Measurements from ENCODE around the gene FARS2. TPM values are rescaled to one million over a fixed set of nuclear protein-coding genes. Genes with fewer than 3 reads are reported as not detected.

FARS2 gene
- total RNA-seq, 1 donor from 2014 or later = 11.8 TPM

GRCh38 chr6:5373430-5373829 lies 112.1 kb downstream of the FARS2 start:
- no peak overlapping the region for H3K4me3 Mint-ChIP-seq (ENCODE audit: unreplicated experiment)
- no peaks in the 10 kb centered on the region for H3K27me3 Mint-ChIP-seq (ENCODE audit: low read depth)
- H3K4me1 Mint-ChIP-seq (ENCODE audit: low read depth) = no peaks in the 10 kb centered on the region
- peaks cover 5% of the 10 kb centered on the region for H3K36me3 Mint-ChIP-seq (ENCODE audit: low read depth)
- TF ChIP-seq CTCF (IDR thresholded peaks at IDR 0.05) = no peak
- no peak for DNase-seq (ENCODE audit: low spot score)
- no peaks in the 10 kb centered on the region for H3K9me3 Mint-ChIP-seq (ENCODE audit: low read depth)
- H3K27ac Mint-ChIP-seq (ENCODE audit: unreplicated experiment) = no peak overlapping the region

GRCh38 chr6:5378331-5378730 lies 117.0 kb downstream of the FARS2 start:
- H3K4me1 Mint-ChIP-seq (ENCODE audit: low read depth) = no peaks in the 10 kb centered on the region
- H3K9me3 Mint-ChIP-seq (ENCODE audit: low read depth) = peaks cover 4% of the 10 kb centered on the region
- H3K36me3 Mint-ChIP-seq (ENCODE audit: low read depth) = no peaks in the 10 kb centered on the region
- DNase-seq (ENCODE audit: low spot score) = no peak
- no peak for TF ChIP-seq CTCF (IDR thresholded peaks at IDR 0.05)
- H3K4me3 Mint-ChIP-seq (ENCODE audit: unreplicated experiment) = no peak overlapping the region
- no peak overlapping the region for H3K27ac Mint-ChIP-seq (ENCODE audit: unreplicated experiment)
- H3K27me3 Mint-ChIP-seq (ENCODE audit: low read depth) = no peaks in the 10 kb centered on the region

GRCh38 chr6:5379647-5380242 lies 118.4 kb downstream of the FARS2 start:
- H3K4me1 Mint-ChIP-seq (ENCODE audit: low read depth) = no peaks in the 10 kb centered on the region
- peak; percentile 69 for TF ChIP-seq CTCF (IDR thresholded peaks at IDR 0.05)
- no peak overlapping the region for H3K27ac Mint-ChIP-seq (ENCODE audit: unreplicated experiment)
- no peak for DNase-seq (ENCODE audit: low spot score)
- peaks cover 4% of the 10 kb centered on the region for H3K9me3 Mint-ChIP-seq (ENCODE audit: low read depth)
- H3K4me3 Mint-ChIP-seq (ENCODE audit: unreplicated experiment) = no peak overlapping the region
- no peaks in the 10 kb centered on the region for H3K27me3 Mint-ChIP-seq (ENCODE audit: low read depth)
- no peaks in the 10 kb centered on the region for H3K36me3 Mint-ChIP-seq (ENCODE audit: low read depth)

- H3K9me3 Mint-ChIP-seq (ENCODE audit: low read depth) = peaks cover 4% of the 10 kb centered on the region
Observed at GRCh38 chr6:5383856-5384255, 122.5 kb downstream of the FARS2 start.

GRCh38 chr6:5384276-5384675 lies 123.0 kb downstream of the FARS2 start:
- Mint-ChIP-seq H3K4me1 (ENCODE audit: low read depth) (no peaks in the 10 kb centered on the region), H3K9me3 (ENCODE audit: low read depth) (peaks cover 4% of the 10 kb centered on the region), H3K36me3 (ENCODE audit: low read depth) (no peaks in the 10 kb centered on the region), H3K27ac (ENCODE audit: unreplicated experiment) (no peak overlapping the region), H3K27me3 (ENCODE audit: low read depth) (no peaks in the 10 kb centered on the region), H3K4me3 (ENCODE audit: unreplicated experiment) (no peak overlapping the region)
- DNase-seq (ENCODE audit: low spot score) = no peak
- TF ChIP-seq CTCF (IDR thresholded peaks at IDR 0.05) = no peak

More at GRCh38 chr6:5383856-5384255, 122.5 kb downstream of the FARS2 start:
- Mint-ChIP-seq H3K27ac (ENCODE audit: unreplicated experiment) (no peak overlapping the region), H3K4me3 (ENCODE audit: unreplicated experiment) (no peak overlapping the region), H3K36me3 (ENCODE audit: low read depth) (no peaks in the 10 kb centered on the region), H3K4me1 (ENCODE audit: low read depth) (no peaks in the 10 kb centered on the region), H3K27me3 (ENCODE audit: low read depth) (no peaks in the 10 kb centered on the region)
- DNase-seq (ENCODE audit: low spot score) = no peak
- no peak for TF ChIP-seq CTCF (IDR thresholded peaks at IDR 0.05)

All from chondrocyte (in vitro differentiated cells).